ENCODE measurements around the gene SLC28A1. TPM values are rescaled to one million over a fixed set of nuclear protein-coding genes. Genes with fewer than 3 reads are reported as not detected.
A peak's percentile ranks its signal among the peaks of the same experiment; 100 is the strongest.

Gene SLC28A1
- total and polyA plus RNA-seq, 9 donors = 0.02 to 0.92 (median 0.18) TPM; not detected in 3

DNA sequence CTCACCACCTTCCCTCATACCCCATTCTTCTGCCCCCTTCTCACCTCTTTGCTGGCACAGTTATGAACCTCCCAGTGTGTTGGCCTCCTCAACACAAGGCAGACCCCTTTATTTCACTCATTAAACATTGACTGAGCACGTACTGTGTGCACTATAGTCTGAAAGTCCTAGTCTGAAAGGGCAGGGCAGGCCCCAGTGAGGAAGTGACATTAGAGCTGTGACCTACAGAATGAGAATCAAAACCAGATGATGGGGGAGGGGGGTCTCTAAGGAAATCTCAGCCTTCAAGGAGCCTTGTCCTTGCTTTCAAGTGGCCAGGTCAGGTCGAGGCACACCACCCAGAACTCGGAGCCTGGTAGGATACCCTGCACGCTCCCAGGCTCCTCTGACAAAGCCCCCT lies 3.5 kb downstream of the SLC28A1 start:
- TF ChIP-seq, protein P1, sequence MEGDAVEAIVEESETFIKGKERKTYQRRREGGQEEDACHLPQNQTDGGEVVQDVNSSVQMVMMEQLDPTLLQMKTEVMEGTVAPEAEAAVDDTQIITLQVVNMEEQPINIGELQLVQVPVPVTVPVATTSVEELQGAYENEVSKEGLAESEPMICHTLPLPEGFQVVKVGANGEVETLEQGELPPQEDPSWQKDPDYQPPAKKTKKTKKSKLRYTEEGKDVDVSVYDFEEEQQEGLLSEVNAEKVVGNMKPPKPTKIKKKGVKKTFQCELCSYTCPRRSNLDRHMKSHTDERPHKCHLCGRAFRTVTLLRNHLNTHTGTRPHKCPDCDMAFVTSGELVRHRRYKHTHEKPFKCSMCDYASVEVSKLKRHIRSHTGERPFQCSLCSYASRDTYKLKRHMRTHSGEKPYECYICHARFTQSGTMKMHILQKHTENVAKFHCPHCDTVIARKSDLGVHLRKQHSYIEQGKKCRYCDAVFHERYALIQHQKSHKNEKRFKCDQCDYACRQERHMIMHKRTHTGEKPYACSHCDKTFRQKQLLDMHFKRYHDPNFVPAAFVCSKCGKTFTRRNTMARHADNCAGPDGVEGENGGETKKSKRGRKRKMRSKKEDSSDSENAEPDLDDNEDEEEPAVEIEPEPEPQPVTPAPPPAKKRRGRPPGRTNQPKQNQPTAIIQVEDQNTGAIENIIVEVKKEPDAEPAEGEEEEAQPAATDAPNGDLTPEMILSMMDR (IDR thresholded peaks at IDR 0.05) = no peak
- TF ChIP-seq POLR2A (IDR thresholded peaks at IDR 0.05) (no peak), EP300 (IDR thresholded peaks at IDR 0.05) (no peak)
- no peak for DNase-seq
- no peaks in the 10 kb centered on the region for H3K27me3 ChIP-seq
- no peak overlapping the region for H3K4me3 ChIP-seq
- H3K36me3 ChIP-seq = no peaks in the 10 kb centered on the region
- intact Hi-C loops (cut with DNase I) = no loop called here
- no peak overlapping the region for H3K27ac ChIP-seq
- peaks cover 6% of the 10 kb centered on the region for H3K4me1 ChIP-seq (ENCODE audit: insufficient read depth)
- H3K9me3 ChIP-seq = no peaks in the 10 kb centered on the region
- WGBS, 3 donors = 88 to 95% (median 94%) methylated on average over 4 of the region's 4 CpGs

DNA sequence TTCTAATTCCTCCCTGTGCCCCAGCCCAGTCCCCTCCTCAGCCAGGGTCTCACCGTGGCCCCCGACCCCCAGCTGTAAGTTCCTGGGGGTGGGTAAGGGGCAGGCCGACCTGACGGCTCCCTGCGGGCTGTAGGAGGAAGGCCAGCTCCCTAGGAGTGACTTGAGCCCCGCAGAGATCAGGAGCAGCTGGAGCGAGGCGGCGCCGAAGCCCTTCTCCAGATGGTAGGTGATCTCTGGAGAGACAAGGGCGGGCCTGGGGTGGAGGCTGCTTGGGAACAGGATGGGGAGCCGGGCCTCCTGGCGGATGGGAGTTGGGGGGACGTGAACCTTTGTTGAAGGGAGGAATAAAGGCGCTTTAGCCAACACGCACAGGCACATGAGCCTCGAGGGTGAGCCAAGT lies 4.2 kb downstream of the SLC28A1 start:
- 47 to 58% (median 48%) methylated on average over 17 of the region's 17 CpGs for WGBS, 3 donors
- intact Hi-C loops (cut with DNase I) = no loop called here
- TF ChIP-seq EP300 (IDR thresholded peaks at IDR 0.05) (no peak), POLR2A (IDR thresholded peaks at IDR 0.05) (no peak)
- TF ChIP-seq, protein P1 (IDR thresholded peaks at IDR 0.05) = no peak
- Histone ChIP-seq H3K4me3 (no peak overlapping the region), H3K36me3 (no peaks in the 10 kb centered on the region), H3K27ac (no peak overlapping the region), H3K27me3 (no peaks in the 10 kb centered on the region), H3K9me3 (no peaks in the 10 kb centered on the region), H3K4me1 (ENCODE audit: insufficient read depth) (peaks cover 6% of the 10 kb centered on the region)
- peak in 1 of 5 donors; percentile 21 for DNase-seq

DNA sequence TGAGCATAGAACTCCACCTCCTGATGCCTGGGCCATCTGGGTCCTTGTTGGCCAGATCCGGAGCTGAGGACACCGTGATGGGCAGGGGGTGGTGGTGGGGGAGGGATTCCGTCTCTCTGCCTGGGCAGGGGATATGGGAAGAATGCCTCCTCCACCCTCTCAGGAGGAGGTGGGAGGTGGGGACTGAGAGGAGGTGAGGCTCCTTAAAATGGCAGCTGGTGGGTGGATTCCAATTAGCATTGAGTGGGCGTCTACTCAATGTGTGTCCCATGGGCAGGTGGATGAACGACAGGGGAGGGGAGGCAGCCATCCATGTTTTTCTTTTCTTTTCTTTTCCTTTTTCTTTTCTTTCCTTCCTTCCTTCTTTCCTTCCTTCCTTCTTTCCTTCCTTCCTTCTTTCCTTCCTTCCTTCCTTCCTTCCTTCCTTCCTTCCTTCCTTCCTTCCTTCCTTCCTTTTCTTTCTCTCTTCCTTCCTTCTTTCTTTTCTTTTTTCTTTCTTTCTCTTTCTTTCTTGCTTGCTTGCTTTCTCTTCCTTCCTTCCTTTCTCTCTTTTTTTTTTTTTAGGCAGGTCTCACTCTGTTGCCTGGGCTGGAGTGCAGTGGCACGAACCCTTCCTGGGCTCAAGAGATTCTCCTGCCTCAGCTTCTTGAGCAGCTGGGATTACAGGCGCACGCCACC lies 5.0 kb downstream of the SLC28A1 start:
- TF ChIP-seq POLR2A (IDR thresholded peaks at IDR 0.05) (no peak), EP300 (IDR thresholded peaks at IDR 0.05) (no peak)
- TF ChIP-seq, protein P1 (IDR thresholded peaks at IDR 0.05) = no peak
- no peaks in the 10 kb centered on the region for H3K27me3 ChIP-seq
- H3K36me3 ChIP-seq = no peaks in the 10 kb centered on the region
- no peak overlapping the region for H3K4me3 ChIP-seq
- intact Hi-C loops (cut with DNase I) = no loop called here
- peaks cover 6% of the 10 kb centered on the region for H3K4me1 ChIP-seq (ENCODE audit: insufficient read depth)
- H3K9me3 ChIP-seq = no peaks in the 10 kb centered on the region
- WGBS, 3 donors = 81 to 87% (median 83%) methylated on average over 8 of the region's 8 CpGs
- DNase-seq = no peak
- H3K27ac ChIP-seq = no peak overlapping the region

DNA sequence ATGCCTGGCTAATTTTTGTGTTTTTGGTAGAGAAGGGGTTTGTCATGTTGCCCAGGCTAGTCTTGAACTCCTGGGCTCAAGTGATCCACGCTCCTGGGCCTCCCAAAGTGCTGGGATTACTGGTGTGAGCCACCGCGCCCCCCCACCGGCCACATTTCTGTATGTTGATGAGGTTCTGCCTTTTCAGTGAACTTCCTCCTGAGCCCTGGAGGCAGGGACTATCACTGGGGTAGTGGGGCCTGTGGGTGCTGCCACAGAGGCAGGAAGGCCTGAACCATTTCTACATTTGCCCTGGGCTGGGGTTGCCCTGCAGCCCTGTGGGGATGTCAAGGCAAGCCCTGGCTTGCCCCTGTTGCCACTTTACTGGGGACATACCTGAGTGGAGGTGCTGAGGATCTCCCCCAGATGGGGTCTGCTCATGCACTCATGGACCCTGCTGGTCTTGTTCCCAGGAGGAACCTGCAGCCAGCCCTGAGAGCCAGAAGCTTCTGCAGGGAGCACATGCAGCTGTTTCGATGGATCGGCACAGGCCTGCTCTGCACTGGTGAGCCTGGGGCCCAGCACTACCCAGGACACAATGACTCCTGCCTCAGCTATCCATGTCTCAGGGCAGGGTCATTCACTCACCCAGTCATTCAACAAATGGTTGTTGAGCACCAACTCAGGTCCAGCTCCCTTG lies 5.7 kb downstream of the SLC28A1 start:
- H3K27me3 ChIP-seq = no peaks in the 10 kb centered on the region
- H3K36me3 ChIP-seq = no peaks in the 10 kb centered on the region
- intact Hi-C loops (cut with DNase I) = no loop called here
- H3K4me3 ChIP-seq = no peak overlapping the region
- H3K27ac ChIP-seq = no peak overlapping the region
- TF ChIP-seq, protein P1 (IDR thresholded peaks at IDR 0.05) = no peak
- TF ChIP-seq POLR2A (IDR thresholded peaks at IDR 0.05) (no peak), EP300 (IDR thresholded peaks at IDR 0.05) (no peak)
- H3K9me3 ChIP-seq = no peaks in the 10 kb centered on the region
- 91 to 96% (median 93%) methylated on average over 6 of the region's 6 CpGs for WGBS, 3 donors
- no peak for DNase-seq
- peaks cover 6% of the 10 kb centered on the region for H3K4me1 ChIP-seq (ENCODE audit: insufficient read depth)

All from ovary (tissue), 9 donors.